H4 (cell line): Measurements from ENCODE around the gene USP7. TPM values are rescaled to one million over a fixed set of nuclear protein-coding genes. Genes with fewer than 3 reads are reported as not detected.
"Not testable (repeated sequence)": the region's sequence is repeated elsewhere in the genome, so short reads cannot be mapped to it uniquely, and the experiment has no call there.

Source experiments
- DNase-seq: peaks from one replicate; pipeline ENCODE4 v3.0.0-alpha.2; 2015; ENCODE audit warnings: low spot score
- total RNA-seq: library from RNA; depleted of rRNA; stranded (reverse); fragments of >200 nt; shearing (Covaris generic); gene quantifications from 2 replicates; pipeline ENCODE4 v1.2.3, GENCODE V29; 2014; rRNA removed

Gene USP7
- total RNA-seq, result 14.4 and 33.8 TPM in 2 replicates

- peak; percentile 83 for DNase-seq
These were observed at the start of gene USP7 for GRCh38 chr16:8963821-8964441. USP7 (minus strand) TSS chr16:8963906; CDS start chr16:8963285, 621 bp downstream.

DNA sequence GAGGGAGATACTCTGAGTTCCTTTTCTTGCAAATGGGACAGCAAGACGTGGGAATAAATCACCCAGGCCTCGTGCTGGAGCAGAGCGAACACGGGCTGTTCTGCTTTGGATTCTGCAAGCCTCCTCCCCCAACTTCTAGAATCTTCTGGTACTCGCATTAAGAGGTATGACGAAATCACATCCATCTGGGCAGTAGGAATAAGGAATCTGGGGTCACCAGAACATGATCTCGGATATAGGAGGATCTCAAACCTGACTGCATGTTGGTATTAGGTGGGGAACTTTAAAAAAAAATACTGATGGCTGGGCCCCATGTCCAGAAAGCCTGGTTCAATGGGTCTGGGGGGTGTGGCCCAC lies 49.8 kb upstream of the USP7 start:
- no peak for DNase-seq

DNA sequence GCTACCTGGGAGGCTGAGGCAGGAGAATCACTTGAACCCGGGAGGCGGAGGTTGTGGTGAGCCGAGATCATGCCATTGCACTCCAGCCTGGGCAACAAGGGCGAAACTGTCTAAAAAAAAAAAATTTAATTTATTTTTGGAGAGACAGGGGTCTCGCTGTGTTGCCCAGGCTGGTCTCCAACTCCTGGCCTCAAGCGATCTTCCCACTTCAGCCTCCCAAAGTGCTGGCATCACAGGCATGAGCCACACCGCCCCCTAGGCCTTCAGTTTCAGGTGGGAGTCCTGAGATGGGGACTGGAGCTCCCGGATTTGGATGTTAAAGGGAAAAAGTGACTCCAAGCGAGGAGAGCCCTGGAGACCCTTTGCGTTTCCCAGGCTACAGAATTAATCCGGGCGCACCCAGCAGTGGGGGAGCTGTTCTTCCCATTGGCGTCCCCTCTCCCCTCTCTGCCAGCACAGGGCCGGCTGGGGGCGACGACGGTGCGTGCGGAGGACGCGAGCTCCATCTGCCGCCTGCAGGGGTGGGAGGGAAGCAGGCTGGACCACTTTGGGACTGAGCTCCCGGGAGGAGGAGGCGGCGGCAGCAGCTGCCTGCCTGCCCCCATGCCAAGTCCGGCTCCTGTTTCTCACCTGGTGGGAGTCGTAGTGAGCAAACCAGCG lies 49.3 kb upstream of the USP7 start:
- no peak for DNase-seq

- DNase-seq, result no peak
These were observed 48.6 kb upstream of the USP7 start for GRCh38 chr16:9012330-9012729.

DNA sequence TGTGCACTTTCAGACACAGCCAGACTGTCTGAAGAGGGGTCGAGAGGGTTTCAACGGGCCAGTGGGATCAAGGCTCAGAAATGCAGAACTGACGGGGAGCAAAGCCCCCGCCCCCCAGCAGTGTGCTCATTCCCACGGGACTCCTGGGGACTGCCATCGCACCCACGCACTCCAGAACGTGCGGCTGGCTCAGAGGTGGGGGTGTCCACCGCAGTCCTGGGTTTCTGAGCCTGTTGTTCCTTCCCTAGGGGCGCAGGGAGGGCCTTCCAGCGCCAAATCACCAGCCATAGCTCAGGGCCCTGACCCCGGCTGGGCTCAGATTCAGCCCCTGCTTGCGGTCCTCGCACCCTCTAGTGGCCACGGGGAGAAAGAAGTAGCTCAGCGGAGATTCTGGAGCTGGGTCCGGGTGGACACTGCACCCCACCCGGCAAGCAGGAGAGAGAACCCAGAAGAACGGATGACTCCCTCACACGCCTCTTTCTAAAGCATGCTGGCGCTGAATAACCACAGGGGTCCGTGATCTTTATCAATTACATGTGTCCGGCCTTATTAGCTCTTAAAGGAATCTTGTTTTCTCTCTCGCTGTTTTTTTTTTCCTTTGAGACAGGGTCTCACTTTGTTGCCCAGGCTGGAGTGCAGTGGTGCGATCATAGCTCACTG lies 45.0 kb upstream of the USP7 start:
- DNase-seq, result peak; percentile 57

DNA sequence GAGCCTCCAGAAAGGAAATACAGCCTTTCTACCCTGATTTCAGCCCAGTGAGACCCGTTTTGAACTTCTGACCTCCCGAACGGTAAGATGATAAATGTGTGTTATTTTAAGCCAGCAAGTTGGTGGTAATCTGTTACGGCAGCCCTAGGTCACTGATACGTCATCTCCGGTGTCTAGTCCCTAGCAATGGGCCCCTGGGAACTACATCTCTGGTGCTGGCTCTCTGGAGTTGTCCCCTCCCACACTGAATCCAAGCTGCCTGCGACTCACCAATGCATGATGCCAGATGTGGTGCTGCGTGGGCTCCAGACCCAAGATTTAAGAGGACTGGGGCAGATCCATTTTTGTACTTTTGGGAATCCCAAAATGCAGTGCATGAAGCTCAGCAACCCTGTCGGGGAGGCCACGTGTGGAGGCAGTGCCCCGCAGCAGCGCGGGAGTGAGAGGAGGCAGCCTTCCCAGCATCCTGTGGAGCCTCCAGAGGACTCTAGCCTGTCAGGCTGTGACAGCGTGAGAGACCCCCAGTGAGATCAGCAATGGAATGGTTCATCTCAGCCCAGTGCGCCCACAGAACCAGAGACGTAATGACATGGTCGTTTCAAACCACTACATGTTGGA lies 43.6 kb upstream of the USP7 start:
- DNase-seq, result no peak

GRCh38 chr16:9004183-9004582 lies 40.5 kb upstream of the USP7 start:
- DNase-seq, result no peak

DNA sequence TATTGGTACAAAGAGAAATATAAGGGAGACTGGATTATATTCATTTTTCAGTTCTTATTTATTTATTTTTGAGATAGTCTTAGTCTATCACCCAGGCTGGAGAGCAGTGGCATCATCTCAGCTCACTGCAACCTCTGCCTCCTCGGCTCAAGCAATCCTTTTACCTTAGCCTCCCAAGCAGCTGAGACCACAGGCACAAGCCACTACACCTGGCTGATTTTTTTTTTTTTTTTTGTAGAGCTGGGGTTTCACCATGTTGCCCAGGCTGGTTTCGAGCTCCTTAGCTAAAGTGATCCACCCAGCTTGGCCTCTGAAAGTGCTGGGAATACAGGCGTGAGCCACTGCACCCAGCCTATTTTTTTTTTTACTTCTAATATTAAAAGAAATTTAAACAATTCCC lies 40.1 kb upstream of the USP7 start:
- no peak for DNase-seq

- no peak for DNase-seq
These were observed 39.6 kb upstream of the USP7 start for GRCh38 chr16:9003322-9003721.

DNA sequence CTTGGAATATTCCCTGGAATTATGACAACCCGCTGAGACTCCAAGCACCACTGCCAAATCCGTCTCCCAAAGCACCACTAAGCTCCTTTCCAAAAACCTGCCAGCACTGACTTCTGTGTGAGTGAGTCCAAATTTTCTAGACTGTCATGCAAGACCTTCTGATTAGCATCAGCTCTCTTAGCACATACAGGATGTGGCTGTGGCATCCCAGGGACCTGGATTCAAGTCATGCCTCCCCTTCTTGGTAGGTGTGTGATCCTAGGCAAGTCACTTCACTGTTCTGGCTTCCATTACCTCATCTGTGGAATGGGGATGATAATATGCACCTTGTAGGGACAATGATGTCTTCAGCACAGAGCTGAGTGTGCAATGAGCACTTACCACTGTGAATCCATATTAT lies 38.3 kb upstream of the USP7 start:
- no peak for DNase-seq

- no peak for DNase-seq
These were observed 37.0 kb upstream of the USP7 start for GRCh38 chr16:9000664-9001063.

DNA sequence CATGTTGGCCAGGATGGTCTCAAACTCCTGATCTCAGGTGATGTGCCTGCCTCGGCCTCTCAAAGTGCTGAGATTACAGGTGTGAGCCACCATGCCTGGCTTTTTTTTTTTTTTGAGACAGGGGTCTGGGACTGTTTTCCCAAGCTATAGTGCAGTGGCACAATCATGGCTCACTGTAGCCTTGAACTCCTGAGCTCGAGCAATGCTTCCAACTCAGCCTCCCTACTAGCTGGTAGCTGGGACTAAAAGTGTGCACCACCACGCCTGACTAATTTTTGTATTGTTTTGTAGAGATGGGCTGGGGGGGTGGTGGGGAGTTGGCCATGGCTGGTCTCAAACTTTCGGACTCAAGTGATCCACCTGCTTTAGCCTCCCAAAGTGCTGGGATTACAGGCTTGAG lies 36.1 kb upstream of the USP7 start:
- DNase-seq, result no peak

GRCh38 chr16:8998108-8998507 lies 34.4 kb upstream of the USP7 start:
- no peak for DNase-seq

DNA sequence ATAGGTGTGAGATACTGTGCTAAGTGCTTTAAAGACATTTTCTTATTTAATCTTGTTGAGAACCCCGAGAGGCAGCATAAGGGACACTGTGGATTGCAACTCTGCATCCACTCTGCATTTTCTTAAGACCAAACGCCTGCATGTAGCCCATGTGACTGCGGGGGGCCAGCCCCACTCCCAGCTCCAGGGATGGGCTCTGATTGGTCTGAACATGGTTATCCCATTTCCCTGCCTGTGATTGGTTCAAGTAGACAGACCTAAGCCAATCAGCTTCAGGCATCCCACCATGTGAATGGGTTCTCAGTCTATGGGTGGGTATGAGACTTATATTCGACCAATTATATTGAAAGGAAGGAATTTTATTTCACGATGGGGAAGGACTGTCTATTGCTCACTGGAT lies 33.2 kb upstream of the USP7 start:
- peak; percentile 36 for DNase-seq

GRCh38 chr16:8990445-8990844 lies 26.7 kb upstream of the USP7 start:
- no peak for DNase-seq

- no peak for DNase-seq
These were observed 25.6 kb upstream of the USP7 start for GRCh38 chr16:8989099-8989878.

- DNase-seq, result no peak
These were observed 23.1 kb upstream of the USP7 start for GRCh38 chr16:8986818-8987191.

DNA sequence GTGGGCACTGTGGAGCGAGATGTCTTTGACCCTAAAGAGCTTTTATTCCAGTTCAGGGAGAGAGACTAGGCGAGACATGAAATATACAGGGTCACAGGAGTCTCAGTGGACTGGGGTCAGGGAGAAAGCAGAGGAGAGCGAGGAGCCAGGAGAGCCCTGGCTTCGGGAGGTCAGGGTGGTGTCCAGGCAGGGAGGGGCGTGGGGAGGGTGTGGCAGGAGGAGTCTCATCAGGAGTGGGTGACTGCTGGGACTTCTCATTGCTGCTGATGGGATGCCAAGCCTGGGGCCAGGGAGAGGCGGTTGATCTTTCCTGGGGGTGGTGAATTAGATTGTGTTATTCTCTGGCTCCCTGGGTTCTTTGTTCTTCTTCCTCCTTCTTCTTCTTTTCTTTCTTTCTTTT lies 22.4 kb upstream of the USP7 start:
- DNase-seq, result no peak

GRCh38 chr16:8982816-8983215 lies 19.1 kb upstream of the USP7 start:
- DNase-seq, result no peak

DNA sequence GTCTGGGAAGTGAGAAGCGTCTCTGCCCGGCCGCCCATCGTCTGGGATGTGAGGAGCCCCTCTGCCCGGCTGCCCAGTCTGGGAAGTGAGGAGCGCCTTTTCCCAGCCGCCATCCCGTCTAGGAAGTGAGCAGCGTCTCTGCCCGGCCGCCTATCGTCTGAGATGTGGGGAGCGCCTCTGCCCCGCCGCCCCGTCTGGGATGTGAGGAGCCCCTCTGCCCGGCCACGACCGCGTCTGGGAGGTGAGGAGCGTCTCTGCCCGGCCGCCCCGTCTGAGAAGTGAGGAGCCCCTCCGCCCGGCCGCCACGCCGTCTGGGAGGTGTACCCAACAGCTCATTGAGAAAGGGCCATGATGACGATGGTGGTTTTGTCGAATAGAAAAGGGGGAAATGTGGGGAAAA lies 18.2 kb upstream of the USP7 start:
- not testable (repeated sequence) for DNase-seq

- DNase-seq, result not testable (repeated sequence)
These were observed 12.5 kb upstream of the USP7 start for GRCh38 chr16:8976189-8976588.

DNA sequence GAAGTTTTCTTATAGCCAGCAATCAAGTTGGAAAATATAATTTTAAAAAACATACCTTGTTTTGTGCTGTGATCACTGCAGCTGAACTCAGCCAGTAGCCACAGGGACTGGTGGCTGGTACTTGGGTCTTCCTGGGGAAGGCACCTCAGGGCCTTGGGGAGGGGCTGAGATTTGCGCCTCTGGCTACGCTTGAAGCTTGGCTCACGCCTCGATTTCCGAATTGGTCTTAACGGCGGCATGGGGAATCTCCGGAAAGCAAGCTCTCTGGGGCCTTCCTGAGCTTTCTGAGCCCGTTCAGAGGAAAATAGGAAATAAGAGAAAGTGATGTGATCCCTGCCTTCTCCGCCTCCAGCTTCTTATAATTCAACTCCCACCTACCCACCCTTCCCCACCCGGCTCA lies 11.3 kb upstream of the USP7 start:
- DNase-seq, result no peak
